GM18526 (cell line): Measurements from ENCODE around the gene RBM33.

ENCODE experiments used
- POLR2A ChIP-seq: IDR thresholded peaks from 3 replicates; pipeline ENCODE4 v1.6.1; 2011; ENCODE audit not compliant: insufficient read length; ENCODE audit errors: extremely low read depth

RBM33 gene

GRCh38 chr7:155646669-155647068 lies 2.2 kb downstream of the RBM33 start:
- no peak for TF ChIP-seq POLR2A

GRCh38 chr7:155647302-155647701 lies 2.8 kb downstream of the RBM33 start:
- no peak for TF ChIP-seq POLR2A

GRCh38 chr7:155647734-155648133 lies 3.3 kb downstream of the RBM33 start:
- no peak for TF ChIP-seq POLR2A

- TF ChIP-seq POLR2A: no peak
Observed at GRCh38 chr7:155648752-155649339, 4.4 kb downstream of the RBM33 start.

GRCh38 chr7:155649588-155649987 lies 5.1 kb downstream of the RBM33 start:
- TF ChIP-seq POLR2A: no peak

- TF ChIP-seq POLR2A: no peak
Observed at GRCh38 chr7:155652156-155653114, 8.0 kb downstream of the RBM33 start.

- TF ChIP-seq POLR2A: no peak
Observed at GRCh38 chr7:155653803-155654202, 9.3 kb downstream of the RBM33 start.

GRCh38 chr7:155656891-155657290 lies 12.4 kb downstream of the RBM33 start:
- TF ChIP-seq POLR2A: no peak

GRCh38 chr7:155660059-155660757 lies 15.7 kb downstream of the RBM33 start:
- TF ChIP-seq POLR2A: no peak

- TF ChIP-seq POLR2A: no peak
Observed at GRCh38 chr7:155660758-155661093, 16.3 kb downstream of the RBM33 start.

GRCh38 chr7:155662343-155663043 lies 18.0 kb downstream of the RBM33 start:
- TF ChIP-seq POLR2A: no peak

GRCh38 chr7:155663937-155664336 lies 19.5 kb downstream of the RBM33 start:
- no peak for TF ChIP-seq POLR2A

- no peak for TF ChIP-seq POLR2A
Observed at GRCh38 chr7:155665079-155665956, 20.9 kb downstream of the RBM33 start.

GRCh38 chr7:155665957-155666287 lies 21.5 kb downstream of the RBM33 start:
- no peak for TF ChIP-seq POLR2A
